Lower leg skin (tissue), 4 donors: ENCODE results near the gene GLTP. TPM values are rescaled to one million over a fixed set of nuclear protein-coding genes. Genes with fewer than 3 reads are reported as not detected.
A peak's percentile ranks its signal among the peaks of the same experiment; 100 is the strongest.

ENCODE experiments used
- DNase-seq, 2 donors: peaks; one replicate each; pipeline ENCODE4 v3.0.0-alpha.2; 2019; ENCODE audit warnings: low spot score in 2 of 2
- H3K4me3 ChIP-seq: fragments of 200-600 bp; sonication (generic); 2 replicates; pipeline ENCODE4 v1.5.1; 2017; ENCODE audit warnings: mild to moderate bottlenecking, low read depth; ENCODE audit not compliant: poor library complexity, severe bottlenecking
- POLR2A ChIP-seq, 2 donors: fragments of 450-650 bp; IDR thresholded peaks; one replicate each; pipeline ENCODE4 v1.6.1; 2016 to 2017; ENCODE audit warnings: antibody characterized with exemption in 2 of 2, mild to moderate bottlenecking in 1 of 2, moderate library complexity in 1 of 2
- WGBS, 2 donors: methylation state at CpG; one replicate each; pipeline ENCODE4 v1.1.5; 2018; 5-methylcytosine and 5-hydroxymethylcytosine counted together
- intact Hi-C: fragments of 100-400 bp; cut with DNase I; formaldehyde crosslinking; loops from one replicate; pipeline ENCODE4 v1.15.0; 2023; ENCODE audit warnings: low total_unique reads
- total RNA-seq, 4 donors: library from RNA; depleted of rRNA; stranded (reverse); fragments of >200 nt; gene quantifications; one replicate each; pipeline ENCODE4 v1.1.0, GENCODE V29; 2016
- TF ChIP-seq, protein P1 (sequence below), 3 donors: fragments of 450-650 bp; IDR thresholded peaks; one replicate each; pipeline ENCODE4 v1.5.1; 2016; ENCODE audit warnings: antibody characterized with exemption in 3 of 3, mild to moderate bottlenecking in 3 of 3, moderate library complexity in 2 of 3

GLTP gene
- total RNA-seq, 4 donors from 2014 or later, result 536 to 775 (median 660) TPM

- no peak for TF ChIP-seq POLR2A (IDR thresholded peaks at IDR 0.05)
- TF ChIP-seq, protein P1, sequence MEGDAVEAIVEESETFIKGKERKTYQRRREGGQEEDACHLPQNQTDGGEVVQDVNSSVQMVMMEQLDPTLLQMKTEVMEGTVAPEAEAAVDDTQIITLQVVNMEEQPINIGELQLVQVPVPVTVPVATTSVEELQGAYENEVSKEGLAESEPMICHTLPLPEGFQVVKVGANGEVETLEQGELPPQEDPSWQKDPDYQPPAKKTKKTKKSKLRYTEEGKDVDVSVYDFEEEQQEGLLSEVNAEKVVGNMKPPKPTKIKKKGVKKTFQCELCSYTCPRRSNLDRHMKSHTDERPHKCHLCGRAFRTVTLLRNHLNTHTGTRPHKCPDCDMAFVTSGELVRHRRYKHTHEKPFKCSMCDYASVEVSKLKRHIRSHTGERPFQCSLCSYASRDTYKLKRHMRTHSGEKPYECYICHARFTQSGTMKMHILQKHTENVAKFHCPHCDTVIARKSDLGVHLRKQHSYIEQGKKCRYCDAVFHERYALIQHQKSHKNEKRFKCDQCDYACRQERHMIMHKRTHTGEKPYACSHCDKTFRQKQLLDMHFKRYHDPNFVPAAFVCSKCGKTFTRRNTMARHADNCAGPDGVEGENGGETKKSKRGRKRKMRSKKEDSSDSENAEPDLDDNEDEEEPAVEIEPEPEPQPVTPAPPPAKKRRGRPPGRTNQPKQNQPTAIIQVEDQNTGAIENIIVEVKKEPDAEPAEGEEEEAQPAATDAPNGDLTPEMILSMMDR (IDR thresholded peaks at IDR 0.05), result no peak
- H3K4me3 ChIP-seq, result no peak overlapping the region
- intact Hi-C loops, result no loop called here
- DNase-seq, result no peak
- 34 to 49% methylated on average over 7 of the region's 7 CpGs for WGBS, 2 donors
Observed at GRCh38 chr12:109847142-109847735, 33.1 kb downstream of the GLTP start.

- 82 to 86% methylated on average over 7 of the region's 7 CpGs for WGBS, 2 donors
- no peak for DNase-seq
- H3K4me3 ChIP-seq, result no peak overlapping the region
Observed at GRCh38 chr12:109845824-109846205, 34.5 kb downstream of the GLTP start.

DNA sequence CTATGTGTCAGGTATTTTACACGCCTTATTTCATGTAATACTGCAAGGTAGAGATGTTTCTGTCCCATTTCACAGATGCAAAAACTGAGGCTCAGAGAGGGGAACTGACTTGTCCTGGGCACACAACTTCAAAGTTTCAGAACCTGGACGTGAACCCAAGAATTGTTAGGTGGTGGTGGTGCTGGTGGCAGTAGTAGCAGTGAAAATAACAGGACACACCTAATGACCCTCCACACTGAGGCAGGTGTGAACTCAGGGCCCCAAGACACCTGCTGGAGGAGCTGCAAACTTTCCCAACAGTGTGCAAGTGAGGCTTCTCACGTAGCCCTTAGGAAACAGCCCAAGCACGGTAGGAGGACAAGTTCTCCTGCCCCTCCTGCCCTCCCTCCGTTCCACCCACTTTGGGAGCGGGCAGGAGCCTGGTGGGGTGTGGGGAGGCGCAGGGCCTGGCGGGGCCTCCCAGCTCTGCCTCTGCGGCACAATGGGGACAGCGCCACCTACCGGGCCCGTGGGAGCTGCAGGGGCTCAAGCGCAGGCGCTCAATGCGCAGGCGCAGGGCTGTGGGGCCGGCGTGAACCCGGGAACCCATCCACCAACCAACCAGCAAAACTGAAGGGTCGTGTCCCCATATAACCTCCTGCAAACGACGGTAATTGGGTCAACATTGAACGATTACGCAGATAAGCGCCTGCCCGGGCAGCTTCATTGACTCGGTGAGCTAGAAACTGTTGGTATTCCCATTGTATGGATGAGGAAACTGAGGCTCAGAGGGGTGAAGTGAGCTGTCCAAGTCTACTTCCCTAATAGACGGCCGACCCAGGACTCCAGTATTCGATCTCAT lies 35.1 kb downstream of the GLTP start:
- WGBS, 2 donors, result 12 to 13% methylated on average over 25 to 29 of the region's 30 CpGs
- intact Hi-C loops, result loop anchor here (1.0 kb wide), 1 partner anchor 40 kb away; no protein-coding TSS in a partner anchor
- TF ChIP-seq, protein P1 (IDR thresholded peaks at IDR 0.05), result peak in 1 of 3 donors; percentile 76
- no peak for TF ChIP-seq POLR2A (IDR thresholded peaks at IDR 0.05)
- no peak overlapping the region for H3K4me3 ChIP-seq
- peak; percentile 71 to 96 for DNase-seq

More at GRCh38 chr12:109845824-109846205, 34.5 kb downstream of the GLTP start:
- TF ChIP-seq, protein P1 (IDR thresholded peaks at IDR 0.05), result no peak
- no peak for TF ChIP-seq POLR2A (IDR thresholded peaks at IDR 0.05)
- intact Hi-C loops, result loop anchor here (1.0 kb wide), 1 partner anchor 41 kb away; no protein-coding TSS in a partner anchor

DNA sequence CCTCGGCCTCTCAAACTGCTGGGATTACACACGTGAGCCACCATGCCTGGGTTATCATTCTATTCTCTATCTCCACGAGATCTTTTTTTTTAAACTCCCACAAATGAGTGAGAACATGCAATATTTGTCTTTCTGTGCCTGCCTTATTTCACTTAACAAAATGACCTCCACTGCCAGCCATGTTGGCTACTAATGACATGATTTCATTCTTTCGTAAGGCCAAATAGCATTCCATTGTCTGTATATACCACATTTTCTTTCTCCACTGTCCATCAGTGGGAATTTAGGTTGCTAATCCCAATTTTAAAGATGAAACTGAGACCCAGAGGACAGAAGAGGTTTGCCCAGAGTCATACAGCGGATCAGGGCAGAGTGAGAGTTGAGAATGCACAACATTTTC lies 36.2 kb downstream of the GLTP start:
- DNase-seq, result no peak
- WGBS, 2 donors, result 90 to 92% methylated on average over 5 of the region's 5 CpGs
- intact Hi-C loops, result no loop called here
- H3K4me3 ChIP-seq, result no peak overlapping the region
- TF ChIP-seq POLR2A (IDR thresholded peaks at IDR 0.05), result no peak
- TF ChIP-seq, protein P1 (IDR thresholded peaks at IDR 0.05), result no peak

DNA sequence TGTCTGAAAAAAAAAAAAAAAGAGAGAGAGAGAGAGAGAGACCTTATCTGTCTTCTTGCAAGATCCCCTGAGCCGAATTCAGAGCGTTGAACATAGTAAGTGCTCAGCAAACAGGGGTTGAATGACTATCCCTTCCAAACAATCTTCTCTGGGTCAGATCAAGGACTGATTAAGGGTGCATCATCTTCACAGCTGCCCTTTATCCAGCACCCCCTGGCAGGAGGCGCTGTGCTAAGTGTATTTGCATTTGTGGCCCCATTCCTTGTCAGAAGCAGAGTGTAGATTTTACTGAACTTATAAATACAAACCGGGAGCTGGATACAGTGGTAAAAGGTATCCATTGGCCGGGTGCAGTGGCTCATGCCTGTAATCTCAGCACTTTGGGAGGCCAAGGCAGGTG lies 38.3 kb downstream of the GLTP start:
- H3K4me3 ChIP-seq, result no peak overlapping the region
- WGBS, 2 donors, result 73 to 87% methylated on average over 5 of the region's 5 CpGs
- intact Hi-C loops, result no loop called here
- DNase-seq, result no peak
- TF ChIP-seq POLR2A (IDR thresholded peaks at IDR 0.05), result no peak
- TF ChIP-seq, protein P1 (IDR thresholded peaks at IDR 0.05), result no peak
